ENCODE results near the gene ADIPOR2. TPM values are rescaled to one million over a fixed set of nuclear protein-coding genes. Genes with fewer than 3 reads are reported as not detected.

ADIPOR2 gene
- total and polyA plus RNA-seq, 2 donors (not counting 1 experiment from before 2014, with no cell fraction given) = 9.2 to 35.9 TPM

DNA sequence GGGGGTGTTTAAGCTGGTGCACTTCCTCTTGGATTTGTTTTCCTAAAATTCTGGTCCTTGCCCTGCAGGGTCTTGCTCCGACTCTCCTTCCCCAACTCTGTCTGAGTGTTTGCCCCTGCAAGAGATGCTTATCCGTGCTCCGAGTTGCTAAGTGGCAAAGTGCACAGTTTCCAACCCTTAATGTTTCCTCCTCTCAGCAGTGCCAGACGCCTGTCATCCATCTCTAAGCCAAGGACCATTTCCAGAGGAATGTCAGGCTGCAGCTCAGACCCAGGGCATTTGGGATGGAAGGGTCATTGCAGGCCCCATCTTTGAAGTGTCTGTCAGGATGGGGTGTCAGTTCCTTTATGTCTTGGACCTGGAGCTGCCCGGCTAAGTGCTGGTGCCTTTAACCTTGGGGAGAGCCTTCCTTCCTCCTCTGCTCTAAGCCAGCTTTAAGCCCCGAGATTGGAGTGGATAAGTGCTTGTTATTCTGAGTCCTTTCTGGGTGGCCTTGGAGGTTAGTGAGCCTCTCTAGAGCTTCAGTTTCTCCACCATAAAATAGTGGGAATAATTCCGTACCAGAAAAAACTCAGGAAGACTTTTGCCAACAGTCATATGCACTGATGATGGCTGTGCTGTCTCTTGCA, 46.9 kb upstream of the ADIPOR2 start:
- POLR2A ChIA-PET = interaction anchor here (0.6 kb wide), 1 partner anchor 42 kb away, joined by 3 read pairs; no protein-coding TSS in a partner anchor
- Histone ChIP-seq H3K36me3 (replicated peaks in 1 of 2; ENCODE audit: control extremely low read depth in 1 of 2, control insufficient read depth in 1 of 2, extremely low read depth in 1 of 2, insufficient read depth in 2 of 2, low read length in 1 of 2) (no peaks in the 10 kb centered on the region), H3K27me3 (replicated peaks in 1 of 4; ENCODE audit: control extremely low read depth in 1 of 4, control insufficient read depth in 3 of 4, insufficient read depth in 4 of 4, low read length in 3 of 4) (no peaks in the 10 kb centered on the region), H3K4me1 (ENCODE audit: control insufficient read depth in 2 of 2, insufficient read depth in 2 of 2, low read length in 2 of 2) (peaks cover 0 to 14% of the 10 kb centered on the region in 2 donors), H3K4me2 (replicated peaks; ENCODE audit: low read depth, low read length, poor library complexity, severe bottlenecking) (no peak overlapping the region), H3K79me2 (ENCODE audit: control insufficient read depth, insufficient read depth, low read length) (no peaks in the 10 kb centered on the region), H3K27ac (ENCODE audit: low read length in 2 of 2) (no peak overlapping the region), H3K9me3 (ENCODE audit: control extremely low read depth in 1 of 3, control insufficient read depth in 2 of 3, insufficient read depth in 1 of 3, low read length in 2 of 3) (no peaks in the 10 kb centered on the region), H2AFZ (ENCODE audit: insufficient read depth, low read depth, low read length, poor library complexity, severe bottlenecking) (no peak overlapping the region), H4K20me1 (ENCODE audit: control insufficient read depth, insufficient read depth, low read length, poor library complexity, severe bottlenecking) (no peaks in the 10 kb centered on the region), H3K9ac (ENCODE audit: low read length) (no peak overlapping the region), H3K4me3 (ENCODE audit: control extremely low read depth in 1 of 5, extremely low read depth in 1 of 5, insufficient read depth in 1 of 5, low read depth in 2 of 5, low read length in 4 of 5) (no peak overlapping the region)
- Mint-ChIP-seq H3K27me3 (peaks cover 22% of the 10 kb centered on the region), H3K9me3 (ENCODE audit: insufficient read depth) (no peaks in the 10 kb centered on the region), H3K27ac (no peak overlapping the region), H3K4me3 (no peak overlapping the region), H3K4me1 (peaks cover 11% of the 10 kb centered on the region)
- no peak for DNase-seq
- CTCF ChIA-PET = interaction anchor here (0.7 to 4.3 kb wide), 5 partner anchors 9 to 296 kb away, joined by 3 to 16 read pairs (median 3); no protein-coding TSS in a partner anchor
- intact Hi-C loops (cut with micrococcal nuclease) = no loop called here
- 100% methylated on average over 4 of the region's 7 CpGs for WGBS (ENCODE audit: insufficient coverage)
- no peak for ATAC-seq (ENCODE audit: low read depth)
- TF ChIP-seq EZH2 (IDR thresholded peaks at IDR 0.05; ENCODE audit: borderline replicate concordance, insufficient read depth, low read depth, low read length, poor library complexity, severe bottlenecking) = no peak
- TF ChIP-seq, protein P1, sequence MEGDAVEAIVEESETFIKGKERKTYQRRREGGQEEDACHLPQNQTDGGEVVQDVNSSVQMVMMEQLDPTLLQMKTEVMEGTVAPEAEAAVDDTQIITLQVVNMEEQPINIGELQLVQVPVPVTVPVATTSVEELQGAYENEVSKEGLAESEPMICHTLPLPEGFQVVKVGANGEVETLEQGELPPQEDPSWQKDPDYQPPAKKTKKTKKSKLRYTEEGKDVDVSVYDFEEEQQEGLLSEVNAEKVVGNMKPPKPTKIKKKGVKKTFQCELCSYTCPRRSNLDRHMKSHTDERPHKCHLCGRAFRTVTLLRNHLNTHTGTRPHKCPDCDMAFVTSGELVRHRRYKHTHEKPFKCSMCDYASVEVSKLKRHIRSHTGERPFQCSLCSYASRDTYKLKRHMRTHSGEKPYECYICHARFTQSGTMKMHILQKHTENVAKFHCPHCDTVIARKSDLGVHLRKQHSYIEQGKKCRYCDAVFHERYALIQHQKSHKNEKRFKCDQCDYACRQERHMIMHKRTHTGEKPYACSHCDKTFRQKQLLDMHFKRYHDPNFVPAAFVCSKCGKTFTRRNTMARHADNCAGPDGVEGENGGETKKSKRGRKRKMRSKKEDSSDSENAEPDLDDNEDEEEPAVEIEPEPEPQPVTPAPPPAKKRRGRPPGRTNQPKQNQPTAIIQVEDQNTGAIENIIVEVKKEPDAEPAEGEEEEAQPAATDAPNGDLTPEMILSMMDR (IDR thresholded peaks at IDR 0.05) = no peak

All from B cell (primary cell).